Cardiac muscle cell (in vitro differentiated cells and primary cell): ENCODE measurements around the gene ZNF697. TPM values are rescaled to one million over a fixed set of nuclear protein-coding genes. Genes with fewer than 3 reads are reported as not detected.
"Not testable (repeated sequence)": the region's sequence is repeated elsewhere in the genome, so short reads cannot be mapped to it uniquely, and the experiment has no call there.

Experiments used
- DNase-seq, 2 donors: peaks; one replicate each; pipeline versions ENCODE4 v3.0.0 to v3.0.0-alpha.2; 2010 to 2017; ENCODE audit warnings: low read depth in 1 of 2, low spot score in 1 of 2
- H3K27ac ChIP-seq: fragments of 200-600 bp; sonication (generic); 2 replicates; pipeline ENCODE4 v1.5.1; 2016
- H3K27me3 ChIP-seq: fragments of 200-600 bp; sonication (generic); 2 replicates; pipeline ENCODE4 v1.6.0; 2016; ENCODE audit warnings: control low read depth
- H3K36me3 ChIP-seq: fragments of 200-600 bp; sonication (generic); 2 replicates; pipeline ENCODE4 v1.5.1; 2016; ENCODE audit warnings: control low read depth
- H3K4me1 ChIP-seq: fragments of 200-600 bp; sonication (generic); 2 replicates; pipeline ENCODE4 v1.8.1; 2017; ENCODE audit warnings: low read depth, mild to moderate bottlenecking, mixed run types
- H3K4me3 ChIP-seq: fragments of 200-600 bp; sonication (generic); 2 replicates; pipeline ENCODE4 v1.5.1; 2016; ENCODE audit warnings: mild to moderate bottlenecking
- H3K9me3 ChIP-seq: fragments of 200-600 bp; sonication (generic); 2 replicates; pipeline ENCODE4 v1.5.1; 2017; ENCODE audit warnings: low read depth, mild to moderate bottlenecking, control low read depth
- CTCF ChIP-seq: IDR thresholded peaks from 2 replicates; pipeline ENCODE4 v1.5.1; 2012; ENCODE audit warnings: low read depth, mild to moderate bottlenecking, low read length
- polyA plus RNA-seq: library from polyadenylated mRNA; unstranded; fragments of >200 nt; fragmentation: Nextera tagmentation; extraction: Ambion mirVana; gene quantifications from 2 replicates; pipeline ENCODE4 v1.2.1, GENCODE V29; 2016
- total RNA-seq: library from RNA; depleted of rRNA; stranded (reverse); fragments of >200 nt; gene quantifications from 2 replicates; pipeline ENCODE4 v1.2.3, GENCODE V29; 2016

Gene ZNF697
- total and polyA plus RNA-seq, 2 experiments from 2014 or later: 1.1 to 8.1 TPM

DNA sequence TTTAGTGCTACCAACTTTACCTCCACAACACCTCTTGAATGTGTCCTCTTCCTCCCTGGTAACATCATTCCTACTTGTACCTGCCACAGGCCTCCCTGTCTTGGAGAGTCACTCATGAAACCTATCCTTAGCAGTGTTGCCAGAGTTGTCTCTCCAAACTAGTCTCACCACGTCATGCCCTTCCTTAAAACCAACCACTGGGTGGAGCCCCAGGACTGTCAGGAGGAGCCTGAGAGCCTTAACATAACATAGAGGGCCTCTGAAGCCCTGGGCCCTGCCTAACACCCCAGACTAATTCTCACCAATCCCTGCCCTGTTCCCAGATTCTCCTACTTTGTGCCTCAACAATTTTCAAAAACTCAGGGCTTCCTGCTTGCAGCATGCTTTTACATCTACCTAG lies 65.3 kb downstream of the ZNF697 start:
- no peaks in the 10 kb centered on the region for H3K27me3 ChIP-seq
- peak; percentile 69 for TF ChIP-seq CTCF

DNA sequence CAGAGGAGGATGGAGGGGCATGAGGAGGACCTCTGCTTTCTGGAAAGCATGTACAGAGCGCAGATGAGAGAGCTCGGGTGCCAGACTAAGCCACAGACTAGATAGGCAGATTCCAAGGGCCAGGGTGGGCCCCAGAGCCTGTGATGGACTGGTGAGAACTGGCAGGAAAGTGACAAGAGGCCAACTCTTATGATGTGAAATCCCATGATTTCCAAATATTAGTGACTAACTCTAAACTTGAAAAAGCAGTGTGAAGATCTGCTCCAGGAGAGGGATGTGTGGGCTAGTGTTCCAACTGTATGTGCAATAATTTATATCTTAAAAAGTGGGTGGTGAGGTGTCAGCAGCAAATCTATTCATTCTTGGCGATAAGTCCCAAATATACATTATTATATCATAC lies 67.0 kb downstream of the ZNF697 start:
- H3K27me3 ChIP-seq, H3K4me3 ChIP-seq, H3K4me1 ChIP-seq, H3K9me3 ChIP-seq, H3K36me3 ChIP-seq, H3K27ac ChIP-seq: not testable (repeated sequence)
- DNase-seq: peak in 1 of 2 donors; percentile 34

More for the DNA sequence above, 65.3 kb downstream of the ZNF697 start:
- DNase-seq: peak; percentile 64 to 83
- Histone ChIP-seq H3K4me1 (peaks cover 3% of the 10 kb centered on the region), H3K4me3 (no peak overlapping the region), H3K36me3 (no peaks in the 10 kb centered on the region), H3K27ac (no peak overlapping the region), H3K9me3 (no peaks in the 10 kb centered on the region)

DNA sequence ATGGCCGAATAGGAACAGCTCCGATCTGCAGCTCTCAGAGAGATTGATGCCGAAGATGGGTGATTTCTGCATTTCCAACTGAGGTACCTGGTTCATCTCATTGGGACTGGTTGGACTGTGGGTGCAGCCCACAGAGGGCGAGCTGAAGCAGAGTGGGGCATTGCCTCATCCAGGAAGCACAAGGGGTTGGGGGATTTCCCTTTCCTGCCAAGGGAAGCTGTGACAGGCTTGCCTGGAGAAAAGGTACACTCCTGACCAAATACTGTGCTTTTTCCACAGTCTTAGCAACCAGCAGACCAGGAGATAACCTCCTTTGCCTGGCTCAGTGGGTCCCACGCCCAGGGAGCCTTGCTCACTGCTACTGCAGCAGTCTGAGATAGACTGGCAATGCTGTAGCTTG lies 74.2 kb downstream of the ZNF697 start:
- TF ChIP-seq CTCF: no peak
- H3K36me3 ChIP-seq: no peaks in the 10 kb centered on the region
- no peak overlapping the region for H3K4me3 ChIP-seq
- H3K9me3 ChIP-seq: no peaks in the 10 kb centered on the region
- H3K27me3 ChIP-seq: no peaks in the 10 kb centered on the region
- no peak overlapping the region for H3K27ac ChIP-seq
- no peaks in the 10 kb centered on the region for H3K4me1 ChIP-seq
- no peak for DNase-seq

DNA sequence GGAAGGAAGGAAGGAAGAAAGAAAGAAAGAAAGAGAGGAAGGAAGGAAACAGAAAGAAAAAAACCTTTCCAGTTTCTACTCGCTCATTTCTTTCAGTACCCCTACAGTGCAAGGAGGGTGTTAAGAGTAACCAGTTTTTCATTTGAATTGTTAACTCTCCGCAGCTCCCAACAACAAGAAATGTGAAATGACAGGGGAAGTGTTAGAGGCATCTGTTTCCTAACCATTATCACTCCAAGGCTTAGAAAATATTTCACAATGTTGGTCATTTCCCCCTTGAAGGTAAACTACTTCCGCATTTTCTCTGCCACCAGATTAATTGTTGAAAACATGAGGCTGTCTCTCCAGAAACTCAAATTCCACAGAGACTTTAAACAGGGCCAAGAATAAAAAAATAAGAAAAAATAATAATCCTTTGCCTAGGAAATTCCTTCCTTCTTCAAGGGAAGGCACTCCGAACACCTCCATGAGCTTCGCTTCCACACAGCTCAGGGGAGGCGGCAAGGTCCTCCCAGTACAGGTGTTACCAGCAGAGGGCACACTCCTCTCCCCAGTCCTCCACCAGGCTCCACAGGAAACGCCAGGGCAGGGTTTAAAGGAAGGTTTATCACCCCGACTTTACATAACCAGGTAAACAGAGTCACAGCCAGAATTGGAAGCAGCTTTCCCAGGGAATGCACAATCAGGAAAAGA lies 78.0 kb downstream of the ZNF697 start:
- not testable (repeated sequence) for H3K27me3 ChIP-seq, H3K4me1 ChIP-seq, H3K4me3 ChIP-seq, DNase-seq, H3K9me3 ChIP-seq, H3K27ac ChIP-seq, H3K36me3 ChIP-seq

Other genes starting within 250 kb of the ZNF697 start
- 0.07 and 0.42 TPM in 2 replicates for gene HSD3B2, start 233.1 kb downstream of the ZNF697 start, total RNA-seq
- gene HSD3B2, start 233.1 kb downstream of the ZNF697 start, polyA plus RNA-seq: not detected in 2 replicates
- gene HSD3B1, start 141.1 kb downstream of the ZNF697 start, total RNA-seq: 0.27 TPM in 1 of 2 replicates, not detected in the other
- gene HSD3B1, start 141.1 kb downstream of the ZNF697 start, polyA plus RNA-seq: 0.07 TPM in 1 of 2 replicates, not detected in the other
- 71.5 and 86.9 TPM in 2 replicates for gene PHGDH, start 63.7 kb upstream of the ZNF697 start, total RNA-seq
- gene PHGDH, start 63.7 kb upstream of the ZNF697 start, polyA plus RNA-seq: 89.8 and 124 TPM in 2 replicates
- gene HMGCS2, start 120.6 kb upstream of the ZNF697 start, total RNA-seq: not detected in 2 replicates
- gene HMGCS2, start 120.6 kb upstream of the ZNF697 start, polyA plus RNA-seq: 0.15 TPM in 1 of 2 replicates, not detected in the other
- gene REG4, start 163.2 kb upstream of the ZNF697 start, total RNA-seq: not detected in 2 replicates
- gene REG4, start 163.2 kb upstream of the ZNF697 start, polyA plus RNA-seq: not detected in 2 replicates
- not detected in 2 replicates for gene ADAM30, start 248.2 kb upstream of the ZNF697 start, total RNA-seq
- gene ADAM30, start 248.2 kb upstream of the ZNF697 start, polyA plus RNA-seq: not detected in 2 replicates